H1 (cell line): Measurements from ENCODE around the gene MTMR1. TPM values are rescaled to one million over a fixed set of nuclear protein-coding genes. Genes with fewer than 3 reads are reported as not detected.

Source experiments
- CTCF ChIA-PET: fragments of 300-600 bp; sonication (Branson Sonifier 250); formaldehyde crosslinking; loops from one replicate; lab custom pipeline; 2021; ENCODE audit not compliant: partially characterized antibody; lab: Charles Lee
- POLR2A ChIA-PET: fragments of 300-600 bp; sonication (Branson Sonifier 250); formaldehyde crosslinking; loops from one replicate; lab custom pipeline; 2021; ENCODE audit warnings: inconsistent platforms; ENCODE audit not compliant: partially characterized antibody; lab: Charles Lee
- DNase-seq, 2 experiments: peaks; one replicate each; pipeline versions ENCODE4 v3.0.0 to v3.0.0-alpha.2; 2010 to 2022; ENCODE audit warnings: low spot score in 2 of 2, low read depth in 1 of 2, mixed read lengths in 1 of 2
- FAIRE-seq: peaks from 2 replicates; lab custom pipeline; 2011; peaks lifted over from hg19 to GRCh38; lab: Jason Lieb, UNC
- H2AFZ ChIP-seq: 2 replicates; pipeline ENCODE4 v1.8.1; 2012; ENCODE audit warnings: low read length, inconsistent platforms
- H2AK5ac ChIP-seq: 2 replicates; pipeline ENCODE4 v1.6.1; 2013; ENCODE audit warnings: low read depth, low read length
- H2BK120ac ChIP-seq: replicated peaks from 2 replicates; pipeline ENCODE3; 2013; ENCODE audit warnings: low read depth, low read length, inconsistent platforms
- H2BK12ac ChIP-seq: 2 replicates; pipeline ENCODE4 v1.6.1; 2013; ENCODE audit warnings: low read depth, low read length
- H2BK15ac ChIP-seq: 2 replicates; pipeline ENCODE4 v1.6.1; 2013; ENCODE audit warnings: low read length
- H2BK20ac ChIP-seq: 2 replicates; pipeline ENCODE4 v1.6.1; 2013; ENCODE audit warnings: low read length
- H2BK5ac ChIP-seq: 2 replicates; pipeline ENCODE4 v1.6.1; 2013; ENCODE audit warnings: low read depth, low read length
- H3K14ac ChIP-seq: 2 replicates; pipeline ENCODE4 v1.6.1; 2013; ENCODE audit warnings: inconsistent platforms; ENCODE audit not compliant: insufficient read length
- H3K18ac ChIP-seq: 2 replicates; pipeline ENCODE4 v1.6.1; 2013; ENCODE audit warnings: low read length; ENCODE audit errors: extremely low read depth
- H3K23ac ChIP-seq: 2 replicates; pipeline ENCODE4 v1.6.1; 2013; ENCODE audit warnings: inconsistent platforms; ENCODE audit not compliant: insufficient read length
- H3K23me2 ChIP-seq: 2 replicates; pipeline ENCODE4 v1.6.1; 2013; ENCODE audit warnings: low read depth, low read length
- H3K27ac ChIP-seq: 2 replicates; pipeline ENCODE4 v1.6.1; 2011; ENCODE audit warnings: low read depth, low read length, inconsistent platforms
- H3K27me3 ChIP-seq, 4 experiments: replicated peaks in 1 of 4; 1 replicate in 1 of 4; 2 replicates in 3 of 4; pipeline versions ENCODE4 v1.6.1 to v1.8.1; 2011 to 2013; ENCODE audit warnings: low read length in 3 of 4, mild to moderate bottlenecking in 3 of 4, inconsistent platforms in 2 of 4, mixed read lengths in 2 of 4, moderate library complexity in 1 of 4; ENCODE audit not compliant: control insufficient read depth in 3 of 4, insufficient read depth in 3 of 4; ENCODE audit errors: extremely low read depth in 1 of 4
- H3K36me3 ChIP-seq, 4 experiments: 2 replicates each; pipeline versions ENCODE4 v1.6.1 to v1.8.1; 2011 to 2013; ENCODE audit warnings: mild to moderate bottlenecking in 4 of 4, low read length in 3 of 4, moderate library complexity in 2 of 4, control low read depth in 1 of 4, inconsistent platforms in 1 of 4; ENCODE audit not compliant: insufficient read depth in 4 of 4, control insufficient read depth in 2 of 4
- H3K4ac ChIP-seq: replicated peaks from 2 replicates; pipeline ENCODE3; 2013; ENCODE audit warnings: low read length, low read depth, mixed read lengths, inconsistent platforms; ENCODE audit not compliant: insufficient read length
- H3K4me1 ChIP-seq, 4 experiments: replicated peaks in 1 of 4; 1 replicate in 1 of 4; 2 replicates in 3 of 4; pipeline versions ENCODE4 v1.6.1 to v1.8.1; 2011 to 2013; ENCODE audit warnings: low read length in 3 of 4, inconsistent platforms in 2 of 4, mixed read lengths in 1 of 4; ENCODE audit not compliant: insufficient read depth in 4 of 4, control insufficient read depth in 3 of 4
- H3K4me2 ChIP-seq, 2 experiments: 2 replicates each; pipeline versions ENCODE4 v1.6.1 to v1.8.1; 2011 to 2013; ENCODE audit warnings: low read depth in 2 of 2, low read length in 2 of 2, control low read depth in 1 of 2, inconsistent platforms in 1 of 2, mild to moderate bottlenecking in 1 of 2; ENCODE audit not compliant: insufficient read depth in 1 of 2
- H3K4me3 ChIP-seq, 4 experiments: fragments of 200-600, 300-600 bp in 1 of 4; sonication (generic), shearing (Covaris generic), sonication (Bioruptor Twin) in 1 of 4; 2 replicates each; pipeline versions ENCODE4 v1.5.1 to v1.8.1; 2011 to 2016; ENCODE audit warnings: low read length in 4 of 4, low read depth in 3 of 4, control low read depth in 2 of 4, inconsistent platforms in 2 of 4, mild to moderate bottlenecking in 2 of 4, mixed read lengths in 1 of 4, moderate library complexity in 1 of 4; ENCODE audit not compliant: insufficient read depth in 2 of 4; ENCODE audit errors: extremely low read depth in 1 of 4
- H3K56ac ChIP-seq: replicated peaks from 2 replicates; pipeline ENCODE3; 2013; ENCODE audit warnings: low read depth, mild to moderate bottlenecking, mixed read lengths, low read length, inconsistent platforms; ENCODE audit not compliant: insufficient read length
- H3K79me1 ChIP-seq: 2 replicates; pipeline ENCODE4 v1.6.1; 2013; ENCODE audit warnings: low read depth, low read length, control low read depth
- H3K79me2 ChIP-seq, 2 experiments: 2 replicates each; pipeline versions ENCODE4 v1.6.1 to v1.8.1; 2012 to 2013; ENCODE audit warnings: low read length in 2 of 2, mild to moderate bottlenecking in 2 of 2, inconsistent platforms in 1 of 2; ENCODE audit not compliant: insufficient read depth in 2 of 2, control insufficient read depth in 1 of 2
- H3K9ac ChIP-seq, 4 experiments: replicated peaks in 1 of 4; 1 replicate in 1 of 4; 2 replicates in 3 of 4; pipeline versions ENCODE4 v1.6.1 to v1.8.1; 2011 to 2013; ENCODE audit warnings: low read depth in 3 of 4, low read length in 3 of 4, control low read depth in 2 of 4, mild to moderate bottlenecking in 2 of 4, moderate library complexity in 2 of 4, inconsistent platforms in 1 of 4; ENCODE audit errors: extremely low read depth in 1 of 4
- H3K9me3 ChIP-seq, 2 experiments: 2 replicates each; pipeline versions ENCODE4 v1.6.1 to v1.8.1; 2012 to 2013; ENCODE audit warnings: mild to moderate bottlenecking in 2 of 2, moderate library complexity in 2 of 2, control low read depth in 1 of 2, inconsistent platforms in 1 of 2, low read depth in 1 of 2, low read length in 1 of 2, mixed read lengths in 1 of 2; ENCODE audit not compliant: insufficient read depth in 2 of 2
- H4K20me1 ChIP-seq, 2 experiments: replicated peaks in 1 of 2; 2 replicates each; pipeline versions ENCODE3 to v1.8.1; 2011 to 2013; ENCODE audit warnings: inconsistent platforms in 2 of 2, low read length in 2 of 2, mild to moderate bottlenecking in 1 of 2; ENCODE audit not compliant: insufficient read depth in 2 of 2, control insufficient read depth in 1 of 2
- H4K5ac ChIP-seq: 2 replicates; pipeline ENCODE4 v1.6.1; 2013; ENCODE audit warnings: low read length, low read depth, mixed read lengths, inconsistent platforms; ENCODE audit not compliant: insufficient read length
- H4K8ac ChIP-seq: 2 replicates; pipeline ENCODE4 v1.8.0; 2013; ENCODE audit warnings: mild to moderate bottlenecking, moderate library complexity, low read length, inconsistent platforms; ENCODE audit not compliant: insufficient read depth; ENCODE audit errors: extremely low read depth
- H4K91ac ChIP-seq: replicated peaks from 2 replicates; pipeline ENCODE3; 2013; ENCODE audit warnings: low read length, mixed read lengths, inconsistent platforms; ENCODE audit not compliant: insufficient read length
- BACH1 ChIP-seq: IDR thresholded peaks from 2 replicates; pipeline ENCODE4 v1.6.1; 2012; ENCODE audit warnings: low read length, improper control_type of control experiment
- BRCA1 ChIP-seq: IDR thresholded peaks from 2 replicates; pipeline ENCODE4 v1.6.1; 2012; ENCODE audit warnings: low read depth, low read length, improper control_type of control experiment
- KDM5A ChIP-seq: fragments of 200-600 bp; IDR thresholded peaks from 2 replicates; pipeline ENCODE4 v1.7.1; 2012; ENCODE audit warnings: mild to moderate bottlenecking, low read length, inconsistent platforms, mixed read lengths
- NANOG ChIP-seq: IDR thresholded peaks from 2 replicates; pipeline ENCODE4 v1.6.1; 2011; ENCODE audit warnings: low read length, low read depth, mild to moderate bottlenecking, inconsistent platforms; ENCODE audit not compliant: insufficient read depth, poor library complexity, severe bottlenecking
- PHF8 ChIP-seq: fragments of 200-600 bp; sonication (generic); conservative IDR thresholded peaks from 2 replicates; pipeline ENCODE4 v1.7.1; 2012; ENCODE audit warnings: low read depth, mild to moderate bottlenecking, inconsistent platforms, low read length, moderate library complexity
- POLR2A ChIP-seq, 2 experiments: IDR thresholded peaks; 1 replicate in 1 of 2; 2 replicates in 1 of 2; pipeline ENCODE4 v1.6.1; 2011; ENCODE audit warnings: low read depth in 2 of 2, low read length in 2 of 2, mild to moderate bottlenecking in 2 of 2; ENCODE audit errors: control extremely low read depth in 1 of 2
- RBBP5 ChIP-seq: IDR thresholded peaks from 2 replicates; pipeline ENCODE4 v1.7.1; 2012; ENCODE audit warnings: low read depth, mild to moderate bottlenecking, inconsistent platforms, low read length, moderate library complexity, borderline replicate concordance
- RFX5 ChIP-seq: IDR thresholded peaks from 2 replicates; pipeline ENCODE4 v1.6.1; 2011; ENCODE audit warnings: low read depth, low read length, improper control_type of control experiment, borderline replicate concordance
- SIN3A ChIP-seq, 2 experiments: IDR thresholded peaks in 1 of 2; conservative IDR thresholded peaks in 1 of 2; 2 replicates each; pipeline ENCODE4 v1.6.1; 2011 to 2012; ENCODE audit warnings: low read length in 2 of 2, improper control_type of control experiment in 1 of 2, low read depth in 1 of 2, mild to moderate bottlenecking in 1 of 2
- SIX5 ChIP-seq: IDR thresholded peaks from 2 replicates; pipeline ENCODE4 v1.6.1; 2011; ENCODE audit warnings: mild to moderate bottlenecking, low read depth, low read length
- SP2 ChIP-seq: IDR thresholded peaks from 2 replicates; pipeline ENCODE4 v1.6.1; 2012; ENCODE audit warnings: mild to moderate bottlenecking, low read length, inconsistent platforms
- SP4 ChIP-seq: IDR thresholded peaks from 2 replicates; pipeline ENCODE4 v1.6.1; 2012; ENCODE audit warnings: low read length, inconsistent platforms
- WGBS, 2 experiments: shearing (Covaris generic) in 1 of 2; methylation state at CpG; one replicate each; pipeline versions ENCODE4 v1.1.6 to v1.1.7; 2013 to 2015; ENCODE audit warnings: low lambda C conversion rate in 2 of 2, mixed read lengths in 2 of 2, inconsistent platforms in 1 of 2, low coverage in 1 of 2, missing lambda C conversion rate in 1 of 2; ENCODE audit not compliant: insufficient replicate concordance in 2 of 2, insufficient coverage in 1 of 2, insufficient read length in 1 of 2; ENCODE audit errors: extremely low coverage in 1 of 2, missing lambda C conversion rate in 1 of 2; 5-methylcytosine and 5-hydroxymethylcytosine counted together
- polyA plus RNA-seq, 7 experiments: library from polyadenylated mRNA; depleted of rRNA in 3 of 7; stranded (reverse) in 5 of 7; unstranded in 2 of 7; fragments of >200 nt in 5 of 7; fragments of 200-250 nt in 2 of 7; gene quantifications; 1 replicate in 5 of 7; 2 replicates in 1 of 7; 4 replicates in 1 of 7; pipeline versions ENCODE4 v1.2.1 to v1.2.3, GENCODE V29; 2011 to 2013; ENCODE audit warnings: missing spikeins in 2 of 7, mixed read lengths in 2 of 7
- total RNA-seq: library from RNA; stranded (reverse); fragmentation: NEBNext Ultra II Directional; extraction: Animal tissue kit (Norgen Biotek cat#: 25700); gene quantifications from 2 replicates; pipeline ENCODE4 v1.2.1, GENCODE V29; 2021
- TF ChIP-seq, protein P1 (sequence below): IDR thresholded peaks from 2 replicates; pipeline ENCODE4 v1.6.1; 2012; ENCODE audit warnings: low read length, inconsistent platforms

The MTMR1 gene
- total and polyA plus RNA-seq, 2 of the 8 experiments (the other 6 are each of a cell fraction or from before 2014, with no cell fraction given): 15.1 to 23.8 TPM

- Histone ChIP-seq H2BK20ac (no peak overlapping the region), H2AFZ (no peak overlapping the region), H2BK120ac (no peak overlapping the region), H2AK5ac (no peak overlapping the region), H2BK12ac (no peak overlapping the region), H3K4ac (no peak overlapping the region), H3K4me2 (no peak overlapping the region), H2BK5ac (no peak overlapping the region), H3K36me3 (peaks cover 0 to 9% (median 0%) of the 10 kb centered on the region in 4 experiments; a peak in 1 of 8 replicates), H3K9ac (no peak overlapping the region; a peak in 2 of 7 replicates), H2BK15ac (no peak overlapping the region), H3K27ac (no peak overlapping the region), H3K23me2 (no peaks in the 10 kb centered on the region), H3K18ac (no peak overlapping the region), H3K56ac (no peak overlapping the region), H3K23ac (no peak overlapping the region), H4K8ac (no peak overlapping the region), H4K5ac (no peak overlapping the region), H3K4me1 (peaks cover 0 to 10% (median 3%) of the 10 kb centered on the region in 4 experiments; a peak in 5 of 7 replicates), H4K91ac (no peak overlapping the region), H3K4me3 (no peak overlapping the region), H4K20me1 (no peaks in the 10 kb centered on the region), H3K79me2 (no peaks in the 10 kb centered on the region), H3K9me3 (no peaks in the 10 kb centered on the region), H3K27me3 (no peaks in the 10 kb centered on the region), H3K79me1 (no peaks in the 10 kb centered on the region), H3K14ac (no peak overlapping the region)
- DNase-seq: no peak
- no peak for FAIRE-seq
- CTCF ChIA-PET: interaction anchor here (0.6 to 3.5 kb wide), 5 partner anchors 51 to 385 kb away, joined by 3 to 40 read pairs (median 3); no protein-coding TSS in a partner anchor
- WGBS, 2 experiments: 95% methylated on average over 9 of the region's 13 CpGs; no CpG with 5 or more reads in 1 of the 2 experiments
- POLR2A ChIA-PET: no interaction called here
- TF ChIP-seq PHF8 (no peak), NANOG (no peak), SP4 (no peak), SIN3A (conservative IDR thresholded peaks at IDR 0.05 in 1 of 2, IDR thresholded peaks at IDR 0.05 in 1 of 2; ENCODE audit: low read depth in 1 of 2, low read length in 2 of 2) (no peak), POLR2A (IDR thresholded peaks at IDR 0.05; ENCODE audit: control extremely low read depth in 1 of 2, low read depth in 2 of 2, low read length in 2 of 2) (no peak), KDM5A (no peak), SIX5 (no peak), RBBP5 (no peak), BACH1 (no peak), RFX5 (no peak), BRCA1 (no peak), SP2 (no peak)
- TF ChIP-seq, protein P1, sequence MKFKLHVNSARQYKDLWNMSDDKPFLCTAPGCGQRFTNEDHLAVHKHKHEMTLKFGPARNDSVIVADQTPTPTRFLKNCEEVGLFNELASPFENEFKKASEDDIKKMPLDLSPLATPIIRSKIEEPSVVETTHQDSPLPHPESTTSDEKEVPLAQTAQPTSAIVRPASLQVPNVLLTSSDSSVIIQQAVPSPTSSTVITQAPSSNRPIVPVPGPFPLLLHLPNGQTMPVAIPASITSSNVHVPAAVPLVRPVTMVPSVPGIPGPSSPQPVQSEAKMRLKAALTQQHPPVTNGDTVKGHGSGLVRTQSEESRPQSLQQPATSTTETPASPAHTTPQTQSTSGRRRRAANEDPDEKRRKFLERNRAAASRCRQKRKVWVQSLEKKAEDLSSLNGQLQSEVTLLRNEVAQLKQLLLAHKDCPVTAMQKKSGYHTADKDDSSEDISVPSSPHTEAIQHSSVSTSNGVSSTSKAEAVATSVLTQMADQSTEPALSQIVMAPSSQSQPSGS: no peak
Observed at GRCh38 chrX:150769408-150769807, 76.2 kb downstream of the MTMR1 start.
